Ovary (tissue), 3 donors: Measurements from ENCODE around the gene STYXL1.

Experiments used
- CTCF ChIP-seq, 3 donors: fragments of 450-650 bp in 2 of 3; fragments of 200-600 bp in 1 of 3; IDR thresholded peaks; one replicate each; pipeline versions ENCODE4 v1.5.1 to v1.8.0; 2016 to 2022; ENCODE audit warnings: antibody characterized with exemption in 3 of 3, mild to moderate bottlenecking in 1 of 3
- EP300 ChIP-seq: sonication (generic); formaldehyde crosslinking; IDR thresholded peaks from one replicate; pipeline ENCODE4 v1.6.1; 2017; ENCODE audit warnings: antibody characterized with exemption
- POLR2A ChIP-seq: fragments of 450-650 bp; IDR thresholded peaks from one replicate; pipeline ENCODE4 v1.6.1; 2017; ENCODE audit warnings: antibody characterized with exemption, mild to moderate bottlenecking, moderate library complexity
- donor health status: DM: no; HTN: no; CAD: no.

- no peak for TF ChIP-seq POLR2A
- no peak for TF ChIP-seq CTCF (IDR thresholded peaks at IDR 0.05)
- TF ChIP-seq EP300: no peak
These were observed 16.6 kb upstream of the STYXL1 start for GRCh38 chr7:76064208-76064970.
